Placental pericyte (primary cell): ENCODE results near the gene ELOVL2. TPM values are rescaled to one million over a fixed set of nuclear protein-coding genes. Genes with fewer than 3 reads are reported as not detected.

Experiments used
- total RNA-seq: library from RNA; depleted of rRNA; stranded (reverse); fragments of >200 nt; gene quantifications from 2 replicates; pipeline ENCODE4 v1.2.3, GENCODE V29; 2012

Gene ELOVL2
- total RNA-seq, result 0.43 and 32.8 TPM in 2 replicates

GRCh38 chr6:11043961-11044711 is at the start of gene ELOVL2:
Gene ELOVL2, minus strand, starts transcription at chr6:11044305. Its CDS starts 75 bp downstream, at chr6:11044230.

Other genes with a start within 250 kb of the ELOVL2 start
- not detected in 2 replicates for gene MAK, start 205.8 kb downstream of the ELOVL2 start, total RNA-seq
- gene GCM2, start 162.3 kb downstream of the ELOVL2 start, total RNA-seq, result not detected in 2 replicates
- 0.22 TPM in 1 of 2 replicates, not detected in the other for gene SYCP2L, start 157.3 kb downstream of the ELOVL2 start, total RNA-seq
- gene SMIM13, start 49.5 kb upstream of the ELOVL2 start, total RNA-seq, result 15.3 and 18.6 TPM in 2 replicates
- gene ERVFRD-1, start 67.4 kb upstream of the ELOVL2 start, total RNA-seq, result 0.22 TPM in 1 of 2 replicates, not detected in the other
- 20.8 and 30.2 TPM in 2 replicates for gene NEDD9, start 188.4 kb upstream of the ELOVL2 start, total RNA-seq